ENCODE measurements around the gene CGB5.

DNA sequence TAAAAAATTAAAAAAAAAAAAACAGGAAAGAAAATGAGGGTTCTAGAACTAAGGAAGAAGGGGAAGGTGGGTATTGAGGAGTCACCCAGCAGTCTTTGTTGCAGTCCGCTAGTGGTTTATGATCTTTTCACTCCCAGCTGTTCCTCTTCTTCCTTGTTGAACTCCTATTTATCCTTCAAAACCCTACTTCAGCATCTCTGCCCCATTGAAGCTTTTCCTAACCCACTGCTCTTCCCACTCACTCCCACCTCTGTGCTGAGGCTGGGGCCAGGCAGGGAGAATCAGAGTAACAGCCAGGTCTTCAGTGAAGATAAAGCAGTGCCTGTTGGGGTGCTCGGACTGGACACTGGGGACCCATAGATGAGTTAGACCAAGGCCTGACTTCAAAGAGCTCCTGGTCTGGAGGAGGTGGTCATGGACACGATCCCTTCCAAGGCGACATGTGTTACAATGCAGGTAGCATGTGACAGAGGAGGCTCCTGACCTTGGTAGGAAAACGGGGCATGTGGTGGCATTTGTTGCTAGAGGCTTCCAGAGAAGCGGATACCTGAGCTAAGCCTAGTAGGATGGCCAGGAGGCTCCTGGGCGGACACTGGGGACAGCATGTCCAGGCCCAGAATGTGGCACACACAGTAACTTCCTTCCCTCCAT is 38.6 kb upstream of the CGB5 start:
- TF ChIP-seq CTCF (IDR thresholded peaks at IDR 0.05; ENCODE audit: low read depth, low read length, poor library complexity, severe bottlenecking): no peak
- no peak for TF ChIP-seq EZH2phosphoT487 (IDR thresholded peaks at IDR 0.05; ENCODE audit: borderline replicate concordance, low read length)

Measured in DOHH2 (cell line).